ENCODE results near the gene SPATA24. TPM values are rescaled to one million over a fixed set of nuclear protein-coding genes. Genes with fewer than 3 reads are reported as not detected.

SPATA24 gene
- total RNA-seq, 1 donor from 2014 or later: 12.0 TPM

GRCh38 chr5:139417214-139417613 lies 13.3 kb upstream of the SPATA24 start:
- Histone ChIP-seq H3K27me3 (ENCODE audit: control insufficient read depth in 3 of 3, insufficient read depth in 3 of 3, low read length in 3 of 3) (no peaks in the 10 kb centered on the region), H3K9ac (ENCODE audit: low read depth in 1 of 3, low read length in 3 of 3) (peak overlapping the region in 2 of 3 donors; percentile 10 to 43), H3K4me3 (ENCODE audit: low read length in 3 of 3) (no peak overlapping the region), H3K27ac (ENCODE audit: low read depth, low read length) (peak overlapping the region; percentile 87), H3K36me3 (ENCODE audit: control insufficient read depth in 3 of 3, insufficient read depth in 3 of 3, low read length in 3 of 3) (peaks cover 2 to 11% (median 3%) of the 10 kb centered on the region in 3 donors), H3K4me1 (ENCODE audit: control insufficient read depth in 3 of 3, insufficient read depth in 3 of 3, low read length in 3 of 3) (peaks cover 57 to 67% (median 61%) of the 10 kb centered on the region in 3 donors), H3K9me3 (ENCODE audit: control insufficient read depth in 3 of 3, low read length in 3 of 3) (no peaks in the 10 kb centered on the region)

- no peaks in the 10 kb centered on the region for H3K27me3 ChIP-seq (ENCODE audit: control insufficient read depth in 3 of 3, insufficient read depth in 3 of 3, low read length in 3 of 3)
- H3K4me3 ChIP-seq (ENCODE audit: low read length in 3 of 3): no peak overlapping the region
- peaks cover 2 to 11% (median 3%) of the 10 kb centered on the region in 3 donors for H3K36me3 ChIP-seq (ENCODE audit: control insufficient read depth in 3 of 3, insufficient read depth in 3 of 3, low read length in 3 of 3)
- no peaks in the 10 kb centered on the region for H3K9me3 ChIP-seq (ENCODE audit: control insufficient read depth in 3 of 3, low read length in 3 of 3)
- peaks cover 57 to 67% (median 61%) of the 10 kb centered on the region in 3 donors for H3K4me1 ChIP-seq (ENCODE audit: control insufficient read depth in 3 of 3, insufficient read depth in 3 of 3, low read length in 3 of 3)
- peak overlapping the region in 1 of 3 donors; percentile 10 for H3K9ac ChIP-seq (ENCODE audit: low read depth in 1 of 3, low read length in 3 of 3)
- H3K27ac ChIP-seq (ENCODE audit: low read depth, low read length): peak overlapping the region; percentile 87
These were observed 12.8 kb upstream of the SPATA24 start for GRCh38 chr5:139416651-139417050.

GRCh38 chr5:139415869-139416268 lies 12.0 kb upstream of the SPATA24 start:
- H3K36me3 ChIP-seq (ENCODE audit: control insufficient read depth in 3 of 3, insufficient read depth in 3 of 3, low read length in 3 of 3): peaks cover 1 to 9% (median 2%) of the 10 kb centered on the region in 3 donors
- H3K4me1 ChIP-seq (ENCODE audit: control insufficient read depth in 3 of 3, insufficient read depth in 3 of 3, low read length in 3 of 3): peaks cover 61 to 72% (median 66%) of the 10 kb centered on the region in 3 donors
- peak overlapping the region; percentile 87 for H3K27ac ChIP-seq (ENCODE audit: low read depth, low read length)
- H3K27me3 ChIP-seq (ENCODE audit: control insufficient read depth in 3 of 3, insufficient read depth in 3 of 3, low read length in 3 of 3): no peaks in the 10 kb centered on the region
- H3K4me3 ChIP-seq (ENCODE audit: low read length in 3 of 3): no peak overlapping the region
- H3K9me3 ChIP-seq (ENCODE audit: control insufficient read depth in 3 of 3, low read length in 3 of 3): no peaks in the 10 kb centered on the region
- peak overlapping the region in 1 of 3 donors; percentile 75 for H3K9ac ChIP-seq (ENCODE audit: low read depth in 1 of 3, low read length in 3 of 3)

- H3K36me3 ChIP-seq (ENCODE audit: control insufficient read depth in 3 of 3, insufficient read depth in 3 of 3, low read length in 3 of 3): peaks cover 0 to 9% (median 2%) of the 10 kb centered on the region in 3 donors
- H3K4me3 ChIP-seq (ENCODE audit: low read length in 3 of 3): peak overlapping the region; percentile 23 to 28 (median 23)
- H3K4me1 ChIP-seq (ENCODE audit: control insufficient read depth in 3 of 3, insufficient read depth in 3 of 3, low read length in 3 of 3): peaks cover 65 to 77% (median 70%) of the 10 kb centered on the region in 3 donors
- H3K9ac ChIP-seq (ENCODE audit: low read depth in 1 of 3, low read length in 3 of 3): peak overlapping the region in 2 of 3 donors; percentile 55 to 75
- H3K27me3 ChIP-seq (ENCODE audit: control insufficient read depth in 3 of 3, insufficient read depth in 3 of 3, low read length in 3 of 3): no peaks in the 10 kb centered on the region
- peak overlapping the region; percentile 87 for H3K27ac ChIP-seq (ENCODE audit: low read depth, low read length)
- no peaks in the 10 kb centered on the region for H3K9me3 ChIP-seq (ENCODE audit: control insufficient read depth in 3 of 3, low read length in 3 of 3)
These were observed 11.5 kb upstream of the SPATA24 start for GRCh38 chr5:139415221-139415861.

GRCh38 chr5:139414581-139415130 lies 10.8 kb upstream of the SPATA24 start:
- peak overlapping the region in 2 of 3 donors; percentile 8 to 36 for H3K4me3 ChIP-seq (ENCODE audit: low read length in 3 of 3)

GRCh38 chr5:139413963-139414362 lies 10.1 kb upstream of the SPATA24 start:
- H3K36me3 ChIP-seq (ENCODE audit: control insufficient read depth in 3 of 3, insufficient read depth in 3 of 3, low read length in 3 of 3): peaks cover 0 to 6% (median 0%) of the 10 kb centered on the region in 3 donors
- H3K4me3 ChIP-seq (ENCODE audit: low read length in 3 of 3): no peak overlapping the region
- H3K27me3 ChIP-seq (ENCODE audit: control insufficient read depth in 3 of 3, insufficient read depth in 3 of 3, low read length in 3 of 3): no peaks in the 10 kb centered on the region
- no peaks in the 10 kb centered on the region for H3K9me3 ChIP-seq (ENCODE audit: control insufficient read depth in 3 of 3, low read length in 3 of 3)
- peak overlapping the region; percentile 87 for H3K27ac ChIP-seq (ENCODE audit: low read depth, low read length)
- peak overlapping the region; percentile 26 to 75 (median 40) for H3K9ac ChIP-seq (ENCODE audit: low read depth in 1 of 3, low read length in 3 of 3)
- H3K4me1 ChIP-seq (ENCODE audit: control insufficient read depth in 3 of 3, insufficient read depth in 3 of 3, low read length in 3 of 3): peaks cover 62 to 69% (median 67%) of the 10 kb centered on the region in 3 donors

More at GRCh38 chr5:139414581-139415130, 10.8 kb upstream of the SPATA24 start:
- H3K36me3 ChIP-seq (ENCODE audit: control insufficient read depth in 3 of 3, insufficient read depth in 3 of 3, low read length in 3 of 3): peaks cover 0 to 9% (median 2%) of the 10 kb centered on the region in 3 donors
- H3K27ac ChIP-seq (ENCODE audit: low read depth, low read length): peak overlapping the region; percentile 87
- H3K9me3 ChIP-seq (ENCODE audit: control insufficient read depth in 3 of 3, low read length in 3 of 3): no peaks in the 10 kb centered on the region
- H3K4me1 ChIP-seq (ENCODE audit: control insufficient read depth in 3 of 3, insufficient read depth in 3 of 3, low read length in 3 of 3): peaks cover 68 to 75% (median 74%) of the 10 kb centered on the region in 3 donors
- H3K9ac ChIP-seq (ENCODE audit: low read depth in 1 of 3, low read length in 3 of 3): peak overlapping the region; percentile 26 to 75 (median 55)
- H3K27me3 ChIP-seq (ENCODE audit: control insufficient read depth in 3 of 3, insufficient read depth in 3 of 3, low read length in 3 of 3): no peaks in the 10 kb centered on the region

- Histone ChIP-seq H3K9me3 (ENCODE audit: control insufficient read depth in 3 of 3, low read length in 3 of 3) (no peaks in the 10 kb centered on the region), H3K9ac (ENCODE audit: low read depth in 1 of 3, low read length in 3 of 3) (no peak overlapping the region), H3K4me1 (ENCODE audit: control insufficient read depth in 3 of 3, insufficient read depth in 3 of 3, low read length in 3 of 3) (peaks cover 53 to 60% (median 59%) of the 10 kb centered on the region in 3 donors), H3K27me3 (ENCODE audit: control insufficient read depth in 3 of 3, insufficient read depth in 3 of 3, low read length in 3 of 3) (no peaks in the 10 kb centered on the region), H3K27ac (ENCODE audit: low read depth, low read length) (no peak overlapping the region), H3K4me3 (ENCODE audit: low read length in 3 of 3) (no peak overlapping the region), H3K36me3 (ENCODE audit: control insufficient read depth in 3 of 3, insufficient read depth in 3 of 3, low read length in 3 of 3) (peaks cover 0 to 3% (median 0%) of the 10 kb centered on the region in 3 donors)
These were observed 9.3 kb upstream of the SPATA24 start for GRCh38 chr5:139413153-139413552.

GRCh38 chr5:139410993-139411828 lies 7.3 kb upstream of the SPATA24 start:
- Histone ChIP-seq H3K9me3 (ENCODE audit: control insufficient read depth in 3 of 3, low read length in 3 of 3) (no peaks in the 10 kb centered on the region), H3K36me3 (ENCODE audit: control insufficient read depth in 3 of 3, insufficient read depth in 3 of 3, low read length in 3 of 3) (peaks cover 0 to 3% (median 0%) of the 10 kb centered on the region in 3 donors), H3K27ac (ENCODE audit: low read depth, low read length) (peak overlapping the region; percentile 32), H3K9ac (ENCODE audit: low read depth in 1 of 3, low read length in 3 of 3) (peak overlapping the region in 1 of 3 donors; percentile 51), H3K27me3 (ENCODE audit: control insufficient read depth in 3 of 3, insufficient read depth in 3 of 3, low read length in 3 of 3) (no peaks in the 10 kb centered on the region), H3K4me1 (ENCODE audit: control insufficient read depth in 3 of 3, insufficient read depth in 3 of 3, low read length in 3 of 3) (peaks cover 34 to 49% (median 45%) of the 10 kb centered on the region in 3 donors), H3K4me3 (ENCODE audit: low read length in 3 of 3) (no peak overlapping the region)

- no peaks in the 10 kb centered on the region for H3K9me3 ChIP-seq (ENCODE audit: control insufficient read depth in 3 of 3, low read length in 3 of 3)
- peak overlapping the region in 1 of 3 donors; percentile 51 for H3K9ac ChIP-seq (ENCODE audit: low read depth in 1 of 3, low read length in 3 of 3)
- H3K36me3 ChIP-seq (ENCODE audit: control insufficient read depth in 3 of 3, insufficient read depth in 3 of 3, low read length in 3 of 3): peaks cover 0 to 3% (median 0%) of the 10 kb centered on the region in 3 donors
- no peak overlapping the region for H3K4me3 ChIP-seq (ENCODE audit: low read length in 3 of 3)
- peaks cover 26 to 41% (median 36%) of the 10 kb centered on the region in 3 donors for H3K4me1 ChIP-seq (ENCODE audit: control insufficient read depth in 3 of 3, insufficient read depth in 3 of 3, low read length in 3 of 3)
- peak overlapping the region; percentile 17 for H3K27ac ChIP-seq (ENCODE audit: low read depth, low read length)
- H3K27me3 ChIP-seq (ENCODE audit: control insufficient read depth in 3 of 3, insufficient read depth in 3 of 3, low read length in 3 of 3): no peaks in the 10 kb centered on the region
These were observed 6.5 kb upstream of the SPATA24 start for GRCh38 chr5:139410121-139410992.

All from skeletal muscle tissue (tissue), 4 donors.